ENCODE data around the gene TEAD1. TPM values are rescaled to one million over a fixed set of nuclear protein-coding genes. Genes with fewer than 3 reads are reported as not detected.

The TEAD1 gene
- total RNA-seq, 1 donor from 2014 or later = 107 TPM

DNA sequence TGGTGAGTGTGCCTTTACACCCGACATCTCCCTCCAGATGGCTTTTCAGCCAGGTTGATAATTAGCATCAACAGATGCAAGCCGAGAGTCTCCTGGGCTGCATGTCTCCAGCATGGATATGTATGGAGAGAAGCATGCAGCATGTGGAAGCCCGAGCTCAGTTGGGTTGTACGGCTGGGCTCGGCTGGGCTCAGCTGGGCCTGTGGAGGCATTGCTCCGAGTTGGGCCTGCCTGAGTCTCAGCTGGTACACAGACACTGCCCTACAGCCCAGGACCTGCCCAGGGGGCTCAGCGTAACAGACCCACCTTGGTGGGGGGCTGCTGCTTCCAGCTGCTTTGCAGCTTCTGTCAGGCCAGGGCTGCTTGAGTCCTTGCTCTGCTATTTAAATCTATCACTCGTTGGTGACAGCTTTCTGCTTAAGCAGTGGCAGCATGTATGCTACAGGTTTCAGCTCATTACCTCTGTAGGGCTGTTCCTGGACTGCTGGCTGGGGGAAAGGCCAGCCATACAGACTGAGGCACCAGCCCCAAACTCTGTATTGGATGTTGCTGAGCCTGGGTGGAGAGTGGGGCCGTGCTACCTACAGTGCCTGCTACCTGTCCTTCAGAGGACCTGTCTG, 115.5 kb downstream of the TEAD1 start:
- intact Hi-C loops (cut with DNase I) = no loop called here
- no peak for DNase-seq
- no peak for ATAC-seq (ENCODE audit: poor library complexity)

DNA sequence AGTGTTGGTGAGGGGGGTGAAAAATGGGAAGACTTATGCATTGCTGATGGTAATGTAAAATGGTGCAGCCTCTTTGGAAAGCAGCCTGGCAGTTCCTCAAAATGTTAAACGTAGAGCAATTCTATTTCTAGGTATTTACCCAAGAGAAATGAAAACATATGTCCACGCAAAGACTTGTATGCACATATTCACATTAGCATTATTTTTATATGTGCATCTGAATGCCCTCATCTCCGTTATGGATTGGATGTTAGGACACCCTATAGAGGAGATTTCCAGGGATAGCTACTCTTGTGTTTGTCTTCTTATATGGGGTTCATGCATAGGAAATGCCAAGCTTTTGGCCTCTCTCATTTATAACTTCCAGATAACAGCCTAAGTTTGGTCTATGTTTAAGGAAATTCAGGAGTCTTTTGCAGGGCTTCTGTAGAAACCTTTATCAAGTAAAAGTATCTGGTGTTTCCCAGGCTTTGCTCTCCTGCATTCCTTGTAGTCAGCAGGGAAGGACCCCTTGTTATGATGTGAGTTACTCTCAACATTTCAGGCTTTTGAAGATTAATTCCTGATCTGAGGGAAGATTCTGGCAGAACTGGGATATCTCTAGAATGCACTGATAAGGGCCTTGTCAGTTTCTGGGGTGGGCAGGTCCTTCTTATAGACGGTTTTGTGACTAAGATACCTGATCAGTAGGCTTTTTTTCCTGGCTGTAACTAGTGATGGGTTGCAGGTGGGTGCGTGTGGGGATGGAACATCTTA, 116.8 kb downstream of the TEAD1 start:
- intact Hi-C loops (cut with DNase I) = no loop called here
- no peak for ATAC-seq (ENCODE audit: poor library complexity)
- DNase-seq = no peak

DNA sequence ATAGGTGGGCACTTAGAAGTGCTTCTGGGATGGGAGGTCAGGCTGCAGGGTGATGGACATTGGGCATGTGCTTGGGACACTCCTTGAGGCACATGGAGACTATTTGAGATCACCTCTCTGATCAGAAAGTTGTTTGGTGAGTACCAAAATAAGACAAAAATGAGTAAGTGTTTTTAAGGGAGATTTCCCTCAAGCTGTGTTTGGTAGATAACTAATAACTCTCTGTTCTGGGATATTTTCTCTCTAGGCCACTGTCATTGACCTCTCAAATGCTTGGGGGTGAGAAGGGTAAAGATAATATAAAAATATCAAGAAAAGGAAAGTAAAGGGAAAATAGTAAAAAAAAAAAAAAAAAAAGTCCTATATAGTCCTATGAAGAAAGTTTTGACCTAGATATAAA, 117.8 kb downstream of the TEAD1 start:
- DNase-seq (no peak), ATAC-seq (ENCODE audit: poor library complexity) (no peak)
- intact Hi-C loops (cut with DNase I) = no loop called here

DNA sequence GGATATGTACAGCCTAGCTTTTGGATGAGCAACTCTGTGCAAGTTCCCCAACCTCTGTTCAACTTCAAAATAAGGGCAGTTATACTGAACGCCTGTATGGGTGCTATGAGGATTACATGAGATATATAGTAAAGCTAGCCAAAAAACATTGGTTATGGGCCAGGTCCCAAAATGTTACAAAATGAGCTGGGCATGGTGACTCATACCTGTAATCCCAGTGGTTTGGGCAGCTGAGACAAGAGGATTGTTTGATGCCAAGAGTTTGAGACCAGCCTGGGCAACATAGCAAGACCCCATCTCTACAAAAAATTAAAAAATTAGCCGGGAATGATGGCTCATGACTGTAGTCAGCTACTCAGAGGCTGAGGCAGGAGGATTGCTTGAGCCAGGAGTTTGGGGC, 118.4 kb downstream of the TEAD1 start:
- intact Hi-C loops (cut with DNase I) = no loop called here

DNA sequence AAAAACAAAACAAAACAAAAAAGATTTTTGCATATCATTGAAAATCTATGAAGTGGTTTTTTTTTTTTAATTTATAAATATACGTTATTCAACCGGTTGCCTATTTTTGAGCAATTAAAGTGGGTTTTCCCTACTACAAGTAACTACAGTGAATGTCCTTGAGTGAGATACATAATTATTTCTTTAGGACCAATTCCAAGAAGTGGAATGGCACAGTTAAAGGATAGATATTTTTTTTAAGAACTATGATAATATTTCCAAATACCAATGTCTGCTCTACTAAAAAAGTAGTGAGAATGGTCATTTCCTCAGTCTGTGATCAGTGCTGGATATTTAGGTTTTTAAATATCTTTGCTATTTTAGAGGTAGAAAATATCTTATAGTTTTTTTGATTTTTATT, 118.8 kb downstream of the TEAD1 start:
- DNase-seq (no peak), ATAC-seq (ENCODE audit: poor library complexity) (no peak)
- intact Hi-C loops (cut with DNase I) = no loop called here

More for the DNA sequence above, 118.4 kb downstream of the TEAD1 start:
- ATAC-seq (ENCODE audit: poor library complexity) = no peak
- no peak for DNase-seq

DNA sequence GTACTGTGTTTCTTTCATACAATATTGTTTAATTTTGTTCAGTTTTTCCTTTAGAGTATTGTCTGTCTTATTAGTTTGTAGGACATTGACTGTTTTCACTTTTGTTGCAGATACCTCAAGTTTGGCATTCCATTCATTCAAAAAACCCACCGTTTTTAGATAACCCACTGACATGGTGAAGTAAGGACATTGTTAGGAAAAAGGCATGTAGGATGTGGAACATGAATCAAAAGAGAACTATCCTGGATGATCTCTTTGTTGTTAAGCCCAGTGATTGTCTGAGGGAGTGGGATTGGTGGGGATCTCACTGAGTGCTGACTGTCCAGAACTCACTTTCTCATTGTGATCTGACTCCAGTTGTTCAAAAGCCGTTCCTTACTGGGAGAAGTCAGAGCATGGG, 119.3 kb downstream of the TEAD1 start:
- intact Hi-C loops (cut with DNase I) = no loop called here
- no peak for DNase-seq
- no peak for ATAC-seq (ENCODE audit: poor library complexity)

DNA sequence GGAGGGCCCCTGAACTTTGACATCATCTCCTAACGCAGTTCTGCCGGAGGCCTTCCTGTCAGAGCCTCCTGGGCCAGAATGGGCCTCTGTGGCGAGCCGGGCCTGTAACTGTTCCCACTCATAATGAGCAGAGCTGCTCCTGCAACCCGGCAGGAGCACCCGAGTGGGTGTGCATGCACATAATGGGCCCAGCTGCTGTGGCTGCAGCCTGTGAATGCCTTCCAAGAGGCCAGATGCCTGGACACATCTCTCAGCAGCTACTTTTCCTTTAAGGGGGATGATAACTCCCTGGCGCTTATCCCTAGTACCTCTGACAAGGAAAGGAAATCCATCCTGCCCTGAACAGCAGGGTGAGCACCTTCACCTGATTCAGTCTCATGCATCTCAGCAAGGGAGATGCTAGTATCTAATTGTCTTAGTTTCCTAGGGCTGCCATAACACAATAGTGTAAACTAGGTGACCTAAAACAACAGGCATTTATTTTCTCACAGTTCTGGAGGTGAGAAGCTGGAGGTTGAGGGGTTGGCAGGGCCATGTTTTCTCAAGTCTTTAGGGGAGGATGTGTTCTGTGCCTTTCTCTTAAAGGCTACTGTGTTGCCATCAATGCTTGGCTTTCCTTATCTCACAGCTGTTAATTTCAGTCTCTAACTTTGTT, 120.5 kb downstream of the TEAD1 start:
- ATAC-seq (ENCODE audit: poor library complexity) (no peak), DNase-seq (no peak)
- intact Hi-C loops (cut with DNase I) = no loop called here

DNA sequence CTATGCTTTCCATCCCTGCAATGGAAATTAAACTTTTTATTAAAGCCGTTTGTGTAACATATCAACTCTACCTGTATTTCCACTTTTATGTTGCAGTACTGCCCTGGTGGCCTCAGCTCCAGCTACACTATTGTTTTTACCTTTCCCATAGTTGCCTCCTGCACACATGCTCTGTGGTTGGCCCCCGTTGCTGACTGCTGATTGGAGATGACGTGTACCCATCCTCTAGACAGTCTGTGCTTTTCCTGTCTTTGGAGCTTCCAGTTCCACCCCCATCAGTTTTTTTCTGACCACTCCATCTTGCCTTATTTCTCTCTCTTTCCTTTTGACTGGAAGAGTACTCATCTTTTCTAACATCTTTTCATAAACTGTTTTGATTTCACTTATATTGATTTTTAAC, 123.8 kb downstream of the TEAD1 start:
- ATAC-seq (ENCODE audit: poor library complexity) (no peak), DNase-seq (no peak)
- intact Hi-C loops (cut with DNase I) = no loop called here

DNA sequence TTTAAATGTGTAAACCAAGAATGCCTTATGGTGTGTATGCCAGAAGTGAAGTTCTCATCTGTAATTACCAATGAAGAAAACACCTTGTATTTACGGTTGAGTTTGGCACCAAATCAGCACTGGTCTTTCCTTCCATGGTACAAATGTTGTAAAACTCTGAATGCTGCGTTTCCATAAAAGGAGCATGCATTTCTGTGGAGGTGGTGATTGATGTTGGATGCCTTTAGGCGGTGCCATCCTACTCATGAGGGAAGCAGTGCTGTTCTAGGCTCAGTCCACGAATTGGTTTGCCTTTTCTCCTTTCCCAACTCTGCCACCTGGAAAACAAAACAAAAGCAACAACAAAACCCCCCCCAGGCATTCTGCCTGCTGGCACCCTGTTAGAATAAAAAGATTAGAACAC, 124.4 kb downstream of the TEAD1 start:
- no peak for DNase-seq
- intact Hi-C loops (cut with DNase I) = no loop called here
- ATAC-seq (ENCODE audit: poor library complexity) = no peak

DNA sequence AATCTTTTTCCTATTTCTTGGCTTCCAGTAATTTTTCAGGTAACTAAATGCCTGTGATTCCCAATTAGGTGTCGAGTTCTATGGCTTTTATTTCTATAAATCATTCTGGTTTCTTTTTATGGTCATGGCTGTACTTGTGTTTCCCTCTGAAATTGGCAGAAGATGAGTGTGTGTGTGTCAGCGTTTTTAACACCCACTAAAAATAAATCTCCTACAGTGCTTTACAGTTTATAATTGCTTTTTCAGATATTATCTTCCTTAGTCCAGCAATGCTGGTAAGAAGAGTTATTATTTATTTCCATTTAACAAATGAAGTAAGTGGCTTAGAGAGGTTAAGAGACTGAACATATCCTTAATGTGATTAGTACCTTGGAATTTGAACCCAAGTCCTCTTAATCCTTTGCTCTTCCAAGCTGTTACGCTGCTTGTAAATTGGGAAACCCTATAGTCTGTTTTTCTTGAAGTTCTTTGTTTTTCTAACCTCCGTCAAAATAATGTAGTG, 125.2 kb downstream of the TEAD1 start:
- DNase-seq (no peak), ATAC-seq (ENCODE audit: poor library complexity) (no peak)

DNA sequence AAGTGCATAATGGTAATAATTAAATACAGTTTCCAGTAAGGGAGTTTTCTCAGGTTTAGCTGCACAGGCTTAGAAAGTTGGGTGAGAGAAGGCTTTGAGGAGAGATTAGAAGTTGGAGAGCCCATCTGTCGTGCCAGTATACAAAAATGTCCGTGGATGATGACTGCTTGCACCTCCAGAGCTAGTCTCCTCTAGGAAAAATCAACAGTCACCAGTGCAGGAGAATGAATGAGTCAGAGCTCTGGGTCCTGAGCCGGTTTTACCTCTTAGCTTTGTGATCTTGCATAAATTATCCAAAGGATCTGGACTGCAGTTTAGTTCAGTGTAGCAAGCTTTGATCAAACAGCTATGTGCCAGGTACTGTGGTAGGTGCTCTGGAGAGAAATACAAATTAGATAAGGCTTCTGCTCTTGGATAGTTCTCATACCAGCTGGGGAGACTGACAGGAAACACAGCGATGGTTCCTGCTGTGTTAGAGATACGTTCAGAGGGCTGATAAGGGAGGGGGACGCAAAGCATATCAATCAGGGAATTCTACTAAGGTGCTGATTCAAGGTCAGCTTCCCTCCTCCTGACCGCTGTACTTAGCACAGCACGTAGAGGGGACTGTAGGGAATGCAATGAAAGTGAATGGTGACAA, 125.9 kb downstream of the TEAD1 start:
- intact Hi-C loops (cut with DNase I) = no loop called here
- ATAC-seq (ENCODE audit: poor library complexity) (peak; percentile 37), DNase-seq (no peak)

More for the DNA sequence above, 125.2 kb downstream of the TEAD1 start:
- intact Hi-C loops (cut with DNase I) = no loop called here

DNA sequence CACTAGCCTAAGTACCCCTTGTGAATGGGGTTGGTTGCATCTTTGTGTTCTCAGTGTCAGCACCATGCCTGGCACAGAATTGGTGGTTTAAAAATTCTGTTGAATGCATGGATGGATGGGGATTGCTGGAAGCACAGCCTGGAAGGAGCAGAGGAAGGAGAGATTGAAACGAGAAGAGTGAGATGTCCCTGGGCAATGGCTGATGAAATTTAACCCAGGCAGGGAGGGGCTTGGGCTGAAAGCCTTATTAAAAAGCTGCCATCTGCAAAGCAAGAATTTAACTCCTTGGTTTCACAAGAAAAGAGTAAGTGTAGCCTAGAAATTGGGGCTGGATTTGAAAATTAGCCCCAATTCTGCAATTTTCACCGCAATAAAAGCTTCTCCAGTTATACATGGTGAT, 126.7 kb downstream of the TEAD1 start:
- DNase-seq (no peak), ATAC-seq (ENCODE audit: poor library complexity) (no peak)
- intact Hi-C loops (cut with DNase I) = no loop called here

DNA sequence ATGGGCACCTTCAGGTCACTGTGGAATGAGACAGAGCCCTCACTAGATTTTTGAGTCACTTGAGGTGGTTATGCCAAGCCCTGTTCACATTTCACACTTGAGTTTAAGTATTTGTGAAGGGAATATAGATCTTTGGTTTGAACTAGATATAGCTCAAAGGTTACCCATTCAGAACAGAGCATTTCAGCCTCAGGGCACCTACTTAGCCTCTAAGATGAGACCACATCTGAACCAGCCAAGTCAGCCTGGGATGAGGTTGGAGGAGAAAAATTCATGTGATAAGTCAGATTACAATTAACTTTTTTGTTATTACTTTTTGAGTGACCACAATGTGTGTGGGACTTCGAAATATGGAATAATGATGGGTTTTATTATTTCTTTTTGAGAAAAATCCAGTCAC, 127.8 kb downstream of the TEAD1 start:
- ATAC-seq (ENCODE audit: poor library complexity) (no peak), DNase-seq (no peak)
- intact Hi-C loops (cut with DNase I) = no loop called here

DNA sequence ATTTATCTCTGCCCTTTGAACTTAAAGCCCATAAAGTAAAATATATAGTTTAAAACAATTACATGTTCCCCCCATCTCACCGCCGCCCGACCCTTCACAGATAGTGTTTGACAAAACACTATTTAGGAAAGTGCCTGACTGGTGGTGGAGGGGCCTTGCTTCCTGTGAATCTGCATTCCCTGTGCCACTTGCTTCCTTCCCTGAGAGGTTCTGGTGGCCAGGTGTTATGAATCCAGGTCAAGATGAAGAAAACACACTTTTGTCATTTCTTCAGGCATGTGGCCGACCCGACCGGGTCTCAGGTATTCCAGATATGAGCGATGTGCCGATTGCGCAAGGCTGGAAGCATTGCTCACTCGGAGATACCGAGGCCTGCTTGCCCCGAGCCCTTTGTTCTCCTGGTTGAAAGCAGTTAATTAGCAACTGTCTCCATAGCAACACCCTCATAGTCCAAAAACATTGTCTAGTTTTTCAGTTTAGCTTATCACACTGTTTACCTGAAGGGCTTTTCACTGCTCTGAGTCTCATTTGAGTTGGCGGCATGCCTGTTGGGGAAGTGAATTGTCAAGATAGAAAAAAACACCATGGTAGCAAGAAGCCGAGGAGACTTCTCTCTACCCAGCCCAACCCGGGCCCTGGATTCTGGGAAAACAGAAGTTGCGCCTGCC, 128.3 kb downstream of the TEAD1 start:
- ATAC-seq (ENCODE audit: poor library complexity) (peak; percentile 77), DNase-seq (peak; percentile 60)
- intact Hi-C loops (cut with DNase I) = no loop called here

DNA sequence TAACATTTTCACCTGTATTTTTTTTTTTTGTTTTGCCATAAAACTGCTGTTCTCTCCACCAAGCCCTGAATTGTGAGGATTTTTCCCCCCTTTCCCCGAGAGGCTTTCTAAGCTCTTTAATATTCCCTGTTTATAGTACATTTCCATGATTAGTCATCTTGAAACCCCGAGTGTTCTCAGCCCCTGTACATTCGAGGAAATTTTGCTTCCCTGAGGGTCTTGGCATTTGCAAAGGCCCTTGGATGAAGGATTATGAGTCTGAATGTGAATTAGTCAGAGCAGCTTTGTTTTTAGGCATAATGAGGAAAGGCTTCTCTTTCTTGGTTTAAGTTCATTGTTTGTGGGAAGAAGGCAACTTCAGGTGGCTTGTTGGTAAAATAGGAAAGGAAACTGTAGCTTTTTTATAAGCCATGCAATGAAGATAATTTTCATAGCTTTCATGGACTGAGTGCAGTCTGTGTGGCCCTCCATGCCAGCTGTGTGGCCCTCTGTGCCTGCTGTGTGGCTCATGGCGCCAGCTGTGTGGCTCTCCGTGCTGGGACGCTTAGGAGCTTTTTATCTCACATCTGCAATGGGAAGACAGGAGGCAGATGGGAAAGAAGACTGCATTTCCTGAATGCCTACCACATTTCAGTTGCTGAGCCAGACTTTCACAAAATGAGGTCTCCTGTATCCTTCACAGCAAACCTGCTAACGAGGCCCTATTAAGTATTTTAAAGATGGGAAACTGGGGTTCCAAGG, 129.0 kb downstream of the TEAD1 start:
- ATAC-seq (ENCODE audit: poor library complexity) (no peak), DNase-seq (no peak)
- intact Hi-C loops (cut with DNase I) = no loop called here

DNA sequence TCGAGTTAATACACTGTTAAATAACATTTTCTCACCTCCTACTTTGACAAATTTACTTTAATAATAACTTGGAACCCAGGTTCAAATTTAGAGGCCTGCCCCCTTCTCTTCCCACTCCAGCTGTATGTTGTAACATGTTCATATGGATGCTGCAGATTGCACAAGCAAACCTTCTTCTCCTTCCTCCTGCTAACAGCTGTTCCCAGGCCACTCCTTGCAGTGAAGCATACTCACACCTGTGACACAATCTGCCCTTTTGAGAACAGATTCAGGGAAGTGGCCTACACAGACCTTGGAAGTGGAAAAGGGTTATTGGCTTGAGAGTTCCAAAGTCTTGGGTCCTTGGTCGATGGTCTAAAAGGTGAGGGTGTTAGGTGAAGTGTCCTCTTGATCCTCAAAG, 131.9 kb downstream of the TEAD1 start:
- ATAC-seq (ENCODE audit: poor library complexity) = no peak
- intact Hi-C loops (cut with DNase I) = no loop called here
- no peak for DNase-seq

DNA sequence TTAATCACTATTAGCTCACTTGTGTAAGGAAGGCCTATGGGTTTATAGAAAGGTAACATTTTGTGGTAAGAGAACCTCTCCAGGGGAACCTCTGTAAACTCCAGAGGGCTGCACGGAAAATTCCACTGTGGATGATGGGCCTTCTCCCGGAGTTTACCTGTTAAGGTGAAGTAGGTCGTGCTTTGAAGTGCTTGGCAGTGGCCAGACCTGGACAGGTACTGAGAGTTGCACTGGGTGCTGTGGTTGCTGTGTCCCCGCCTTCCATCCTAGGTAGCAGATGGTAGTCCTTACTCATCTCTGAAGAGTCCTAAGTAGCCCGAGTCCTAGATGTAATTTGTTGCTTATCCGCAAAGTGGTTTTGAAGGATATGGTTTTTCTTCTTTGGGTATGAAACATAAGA, 133.4 kb downstream of the TEAD1 start:
- intact Hi-C loops (cut with DNase I) = no loop called here
- no peak for DNase-seq
- no peak for ATAC-seq (ENCODE audit: poor library complexity)

DNA sequence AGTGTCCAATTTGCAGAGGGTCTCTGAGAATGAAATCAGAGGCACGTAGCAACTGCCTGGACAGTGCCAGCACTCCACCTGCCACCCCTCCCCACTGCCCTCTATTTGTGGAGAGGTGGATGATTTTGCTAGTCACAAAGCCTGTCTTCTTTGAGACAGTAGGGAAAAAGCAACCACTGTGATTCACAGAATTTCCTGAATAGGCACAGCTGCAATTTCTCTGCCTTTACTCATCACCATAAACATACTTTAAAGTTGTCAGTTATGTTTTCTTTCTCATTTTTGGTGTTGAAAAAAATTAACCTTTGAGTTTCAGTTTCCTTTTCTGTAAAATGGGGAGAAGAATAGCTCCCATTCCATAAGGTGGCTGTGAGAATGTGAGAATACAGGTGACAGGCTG, 134.3 kb downstream of the TEAD1 start:
- intact Hi-C loops (cut with DNase I) = no loop called here
- DNase-seq (no peak), ATAC-seq (ENCODE audit: poor library complexity) (no peak)

Data from Right ventricle myocardium superior (tissue), 1 donor.